HG03103 (cell line): ENCODE results near the gene ZDHHC24.

Experiments used
- ATAC-seq: cut with Tn5 transposase; IDR thresholded peaks from one replicate; pipeline ENCODE4 v1.9.1; 2021; ENCODE audit warnings: low read depth; ENCODE audit not compliant: unreplicated experiment

Gene ZDHHC24

GRCh38 chr11:66505276-66505816 lies 40.5 kb downstream of the ZDHHC24 start:
- ATAC-seq, result no peak

- ATAC-seq, result no peak
Observed at GRCh38 chr11:66498506-66498905, 47.3 kb downstream of the ZDHHC24 start.

- no peak for ATAC-seq
Observed at GRCh38 chr11:66497206-66497605, 48.6 kb downstream of the ZDHHC24 start.

- no peak for ATAC-seq
Observed at GRCh38 chr11:66495401-66495854, 50.4 kb downstream of the ZDHHC24 start.

GRCh38 chr11:66494935-66495334 lies 50.9 kb downstream of the ZDHHC24 start:
- no peak for ATAC-seq

GRCh38 chr11:66494458-66494857 lies 51.4 kb downstream of the ZDHHC24 start:
- no peak for ATAC-seq

GRCh38 chr11:66493130-66493529 lies 52.7 kb downstream of the ZDHHC24 start:
- no peak for ATAC-seq

GRCh38 chr11:66492161-66492865 lies 53.5 kb downstream of the ZDHHC24 start:
- ATAC-seq, result no peak

- ATAC-seq, result no peak
Observed at GRCh38 chr11:66491315-66491935, 54.4 kb downstream of the ZDHHC24 start.

- no peak for ATAC-seq
Observed at GRCh38 chr11:66489636-66490035, 56.2 kb downstream of the ZDHHC24 start.

- ATAC-seq, result no peak
Observed at GRCh38 chr11:66488957-66489356, 56.9 kb downstream of the ZDHHC24 start.

- ATAC-seq, result no peak
Observed at GRCh38 chr11:66484806-66485380, 61.0 kb downstream of the ZDHHC24 start.

GRCh38 chr11:66480117-66480938 lies 65.5 kb downstream of the ZDHHC24 start, which contains the start of gene DPP3:
Gene DPP3 (plus strand): TSS chr11:66480434. CDS start chr11:66482201, 1,767 bp downstream.
- peak; percentile 82 for ATAC-seq

- no peak for ATAC-seq
Observed at GRCh38 chr11:66479394-66480116, 66.3 kb downstream of the ZDHHC24 start.

GRCh38 chr11:66478729-66479393 lies 67.0 kb downstream of the ZDHHC24 start:
- ATAC-seq, result no peak

- ATAC-seq, result no peak
Observed at GRCh38 chr11:66477263-66478201, 68.3 kb downstream of the ZDHHC24 start.

- no peak for ATAC-seq
Observed at GRCh38 chr11:66476841-66477251, 69.0 kb downstream of the ZDHHC24 start.

- no peak for ATAC-seq
Observed at GRCh38 chr11:66476173-66476840, 69.5 kb downstream of the ZDHHC24 start.
